ENCODE results near the gene IVNS1ABP.
"Not testable (repeated sequence)": the region's sequence is repeated elsewhere in the genome, so short reads cannot be mapped to it uniquely, and the experiment has no call there.

Gene IVNS1ABP

GRCh38 chr1:185257116-185257949 is 59.7 kb downstream of the IVNS1ABP start:
- not testable (repeated sequence) for DNase-seq (ENCODE audit: low spot score)

GRCh38 chr1:185255595-185255994 is 61.4 kb downstream of the IVNS1ABP start:
- not testable (repeated sequence) for DNase-seq (ENCODE audit: low spot score)

- DNase-seq (ENCODE audit: low spot score): not testable (repeated sequence)
Measured at GRCh38 chr1:185252404-185252803, 64.6 kb downstream of the IVNS1ABP start.

GRCh38 chr1:185251928-185252327 is 65.1 kb downstream of the IVNS1ABP start:
- not testable (repeated sequence) for DNase-seq (ENCODE audit: low spot score)

- DNase-seq (ENCODE audit: low spot score): no peak
Measured at GRCh38 chr1:185250063-185250462, 67.0 kb downstream of the IVNS1ABP start.

GRCh38 chr1:185249563-185249962 is 67.5 kb downstream of the IVNS1ABP start:
- no peak for DNase-seq (ENCODE audit: low spot score)
